Osteoblast (primary cell): Measurements from ENCODE around the gene DNAH8. TPM values are rescaled to one million over a fixed set of nuclear protein-coding genes. Genes with fewer than 3 reads are reported as not detected.

Source experiments
- DNase-seq: peaks from one replicate; pipeline ENCODE4 v3.0.0; 2011; ENCODE audit warnings: low spot score, mixed read lengths; ENCODE audit not compliant: insufficient read length; ENCODE audit errors: missing footprints
- H2AFZ ChIP-seq: 2 replicates; pipeline ENCODE4 v1.6.0; 2011; ENCODE audit warnings: mild to moderate bottlenecking, low read length
- H3K27ac ChIP-seq: 2 replicates; pipeline ENCODE4 v1.5.1; 2011; ENCODE audit warnings: mild to moderate bottlenecking, low read depth, low read length, moderate library complexity
- H3K27me3 ChIP-seq: 2 replicates; pipeline ENCODE4 v1.6.0; 2012; ENCODE audit warnings: mild to moderate bottlenecking, control low read depth, inconsistent platforms, low read length, moderate library complexity; ENCODE audit not compliant: insufficient read depth
- H3K36me3 ChIP-seq: 2 replicates; pipeline ENCODE4 v1.5.1; 2011; ENCODE audit warnings: mild to moderate bottlenecking, low read length, control low read depth, moderate library complexity; ENCODE audit not compliant: insufficient read depth
- H3K4me1 ChIP-seq: 2 replicates; pipeline ENCODE4 v1.5.1; 2011; ENCODE audit warnings: mild to moderate bottlenecking, low read length, control low read depth, moderate library complexity; ENCODE audit not compliant: insufficient read depth
- H3K4me2 ChIP-seq: 2 replicates; pipeline ENCODE4 v1.6.0; 2011; ENCODE audit warnings: mild to moderate bottlenecking, low read length; ENCODE audit not compliant: insufficient read depth
- H3K4me3 ChIP-seq: fragments of 200-600 bp; sonication (generic); 3 replicates; pipeline ENCODE4 v1.5.1; 2012; ENCODE audit warnings: mild to moderate bottlenecking, low read length, inconsistent platforms; ENCODE audit not compliant: insufficient read depth
- H3K79me2 ChIP-seq: 2 replicates; pipeline ENCODE4 v1.6.0; 2012; ENCODE audit warnings: mild to moderate bottlenecking, low read length, control low read depth, inconsistent platforms; ENCODE audit not compliant: insufficient read depth
- H3K9me3 ChIP-seq: 2 replicates; pipeline ENCODE4 v1.5.1; 2011; ENCODE audit warnings: low read depth, low read length, control low read depth
- H4K20me1 ChIP-seq: 2 replicates; pipeline ENCODE4 v1.6.0; 2012; ENCODE audit warnings: mild to moderate bottlenecking, low read length, control low read depth; ENCODE audit not compliant: insufficient read depth
- total RNA-seq: library from RNA; depleted of rRNA; stranded (reverse); fragments of >200 nt; gene quantifications from 2 replicates; pipeline ENCODE4 v1.2.3, GENCODE V29; 2012
- TF ChIP-seq, protein P1 (sequence below): IDR thresholded peaks from 2 replicates; pipeline ENCODE4 v1.5.1; 2011; ENCODE audit warnings: mild to moderate bottlenecking, low read depth, low read length, moderate library complexity; ENCODE audit errors: extremely low read depth

Gene DNAH8
- total RNA-seq, 1 donor, result 0.36 TPM

DNA sequence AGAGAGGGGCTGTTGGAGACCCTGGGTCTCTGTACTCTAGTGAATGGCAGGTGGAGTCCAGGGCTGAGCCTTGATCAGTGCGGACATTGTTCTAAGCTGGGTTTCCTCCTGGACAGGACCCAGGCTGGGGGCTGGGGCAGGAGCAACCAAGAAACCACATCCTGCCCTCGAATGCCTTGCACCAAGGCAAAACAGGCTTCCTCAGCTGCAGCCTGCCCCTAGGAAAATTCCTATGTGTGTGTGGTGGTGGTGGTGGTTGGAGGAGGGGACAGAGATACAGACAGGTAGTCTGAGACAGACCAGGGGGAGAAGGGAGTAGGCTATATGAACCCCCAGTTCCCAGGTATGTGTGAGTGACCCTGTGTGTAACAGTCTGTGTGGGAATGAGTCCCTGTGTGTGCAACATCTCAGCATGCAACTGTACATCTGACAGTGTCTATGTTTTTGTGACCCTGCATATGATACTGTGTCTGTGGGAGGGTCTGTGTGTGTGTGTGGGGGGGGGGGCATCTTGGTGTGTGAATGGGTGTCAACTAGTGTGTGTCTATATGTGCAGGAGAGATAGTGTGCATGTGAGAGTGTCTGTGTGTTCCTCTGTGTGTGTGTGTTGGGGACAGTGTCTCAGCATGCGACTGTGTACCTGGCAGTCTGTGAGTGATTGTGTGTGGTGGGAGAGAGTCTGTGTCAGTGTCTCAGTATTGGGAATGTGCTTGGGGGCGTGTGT is 336.4 kb downstream of the DNAH8 start:
- no peaks in the 10 kb centered on the region for H3K4me1 ChIP-seq
- H3K4me3 ChIP-seq, result no peak overlapping the region
- TF ChIP-seq, protein P1, sequence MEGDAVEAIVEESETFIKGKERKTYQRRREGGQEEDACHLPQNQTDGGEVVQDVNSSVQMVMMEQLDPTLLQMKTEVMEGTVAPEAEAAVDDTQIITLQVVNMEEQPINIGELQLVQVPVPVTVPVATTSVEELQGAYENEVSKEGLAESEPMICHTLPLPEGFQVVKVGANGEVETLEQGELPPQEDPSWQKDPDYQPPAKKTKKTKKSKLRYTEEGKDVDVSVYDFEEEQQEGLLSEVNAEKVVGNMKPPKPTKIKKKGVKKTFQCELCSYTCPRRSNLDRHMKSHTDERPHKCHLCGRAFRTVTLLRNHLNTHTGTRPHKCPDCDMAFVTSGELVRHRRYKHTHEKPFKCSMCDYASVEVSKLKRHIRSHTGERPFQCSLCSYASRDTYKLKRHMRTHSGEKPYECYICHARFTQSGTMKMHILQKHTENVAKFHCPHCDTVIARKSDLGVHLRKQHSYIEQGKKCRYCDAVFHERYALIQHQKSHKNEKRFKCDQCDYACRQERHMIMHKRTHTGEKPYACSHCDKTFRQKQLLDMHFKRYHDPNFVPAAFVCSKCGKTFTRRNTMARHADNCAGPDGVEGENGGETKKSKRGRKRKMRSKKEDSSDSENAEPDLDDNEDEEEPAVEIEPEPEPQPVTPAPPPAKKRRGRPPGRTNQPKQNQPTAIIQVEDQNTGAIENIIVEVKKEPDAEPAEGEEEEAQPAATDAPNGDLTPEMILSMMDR, result no peak
- no peaks in the 10 kb centered on the region for H3K79me2 ChIP-seq
- no peaks in the 10 kb centered on the region for H3K9me3 ChIP-seq
- no peaks in the 10 kb centered on the region for H4K20me1 ChIP-seq
- DNase-seq, result peak; percentile 69
- no peak overlapping the region for H3K27ac ChIP-seq
- H3K4me2 ChIP-seq, result no peak overlapping the region
- peaks cover 14% of the 10 kb centered on the region for H3K27me3 ChIP-seq
- H3K36me3 ChIP-seq, result no peaks in the 10 kb centered on the region
- no peak overlapping the region for H2AFZ ChIP-seq

DNA sequence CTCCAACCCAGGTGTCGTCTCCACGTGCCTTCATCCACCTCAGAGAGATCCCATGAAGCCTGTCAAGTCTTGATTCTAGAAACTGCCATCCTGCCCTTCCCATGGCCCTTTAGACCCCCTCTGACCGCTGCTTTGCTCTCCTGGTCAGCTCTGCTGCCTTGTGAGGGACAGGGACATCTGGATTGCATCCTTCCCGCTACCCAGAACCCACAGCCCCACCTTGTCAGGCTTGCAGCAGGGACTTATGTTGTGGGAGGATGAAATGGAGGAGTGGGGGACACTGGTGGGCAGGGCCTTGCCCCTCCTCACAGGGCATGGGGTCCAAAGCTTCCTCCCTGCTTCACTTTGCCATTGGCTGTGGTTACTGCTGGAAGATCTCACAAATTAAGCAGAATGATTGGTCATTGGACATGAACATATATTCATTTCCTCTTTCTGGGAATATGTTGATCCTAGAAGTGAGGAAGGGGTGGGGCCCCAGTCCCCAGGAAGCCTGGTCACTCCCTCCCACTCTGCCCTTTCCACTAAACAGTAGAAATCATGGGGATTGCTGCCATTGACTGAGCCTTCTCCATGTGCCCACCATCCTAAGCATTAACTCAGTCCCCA is 338.0 kb downstream of the DNAH8 start:
- Histone ChIP-seq H2AFZ (no peak overlapping the region), H3K4me3 (no peak overlapping the region), H4K20me1 (no peaks in the 10 kb centered on the region), H3K9me3 (no peaks in the 10 kb centered on the region), H3K27ac (no peak overlapping the region), H3K4me2 (no peak overlapping the region), H3K4me1 (no peaks in the 10 kb centered on the region), H3K27me3 (peaks cover 7% of the 10 kb centered on the region), H3K36me3 (no peaks in the 10 kb centered on the region), H3K79me2 (no peaks in the 10 kb centered on the region)
- TF ChIP-seq, protein P1, result no peak
- peak; percentile 72 for DNase-seq

DNA sequence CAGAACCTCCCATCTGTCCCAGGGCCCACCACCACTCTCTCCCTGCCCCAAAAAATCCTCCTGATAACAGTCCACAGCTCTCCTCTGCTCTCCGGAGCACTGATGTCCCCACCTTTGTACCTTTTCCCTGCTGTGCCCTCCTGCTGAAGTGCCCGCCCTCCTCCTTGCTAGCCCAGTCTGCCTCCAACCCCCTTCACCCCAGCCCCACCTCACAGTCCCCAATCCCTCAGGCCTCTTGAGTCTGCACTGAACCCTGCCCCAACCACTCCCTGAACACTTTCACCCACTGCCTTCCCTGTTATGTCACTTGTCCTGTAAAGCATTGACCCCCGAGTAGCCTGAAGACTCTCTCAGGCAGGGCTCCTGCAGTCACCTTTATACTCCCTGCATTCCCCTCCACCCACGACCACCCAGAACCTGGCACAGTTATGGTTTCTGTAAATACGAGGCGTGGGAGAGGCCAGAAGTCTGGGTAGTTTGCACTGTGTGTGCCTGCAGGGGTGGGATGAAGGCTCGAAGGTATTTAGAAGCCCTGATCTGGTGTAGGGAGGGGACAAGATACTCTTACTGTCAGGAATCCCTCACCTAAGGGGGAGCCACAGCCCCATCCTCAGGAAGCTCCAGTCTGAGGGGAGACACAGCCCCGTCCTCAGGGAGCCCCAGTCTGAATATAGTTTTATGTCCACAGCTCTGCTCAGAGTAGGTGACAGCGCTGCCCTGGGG is 338.9 kb downstream of the DNAH8 start:
- no peaks in the 10 kb centered on the region for H3K36me3 ChIP-seq
- no peak overlapping the region for H2AFZ ChIP-seq
- no peaks in the 10 kb centered on the region for H3K4me1 ChIP-seq
- TF ChIP-seq, protein P1, result no peak
- DNase-seq, result peak; percentile 58
- no peaks in the 10 kb centered on the region for H3K9me3 ChIP-seq
- no peaks in the 10 kb centered on the region for H3K79me2 ChIP-seq
- no peak overlapping the region for H3K4me3 ChIP-seq
- H3K27ac ChIP-seq, result no peak overlapping the region
- peaks cover 3% of the 10 kb centered on the region for H3K27me3 ChIP-seq
- H4K20me1 ChIP-seq, result no peaks in the 10 kb centered on the region
- H3K4me2 ChIP-seq, result no peak overlapping the region
